HG02798 (cell line): ENCODE measurements around the gene RAB36.

Source experiments
- ATAC-seq: cut with Tn5 transposase; IDR thresholded peaks from one replicate; pipeline ENCODE4 v1.9.1; 2021; ENCODE audit warnings: mild to moderate bottlenecking; ENCODE audit not compliant: unreplicated experiment, poor library complexity

RAB36 gene

DNA sequence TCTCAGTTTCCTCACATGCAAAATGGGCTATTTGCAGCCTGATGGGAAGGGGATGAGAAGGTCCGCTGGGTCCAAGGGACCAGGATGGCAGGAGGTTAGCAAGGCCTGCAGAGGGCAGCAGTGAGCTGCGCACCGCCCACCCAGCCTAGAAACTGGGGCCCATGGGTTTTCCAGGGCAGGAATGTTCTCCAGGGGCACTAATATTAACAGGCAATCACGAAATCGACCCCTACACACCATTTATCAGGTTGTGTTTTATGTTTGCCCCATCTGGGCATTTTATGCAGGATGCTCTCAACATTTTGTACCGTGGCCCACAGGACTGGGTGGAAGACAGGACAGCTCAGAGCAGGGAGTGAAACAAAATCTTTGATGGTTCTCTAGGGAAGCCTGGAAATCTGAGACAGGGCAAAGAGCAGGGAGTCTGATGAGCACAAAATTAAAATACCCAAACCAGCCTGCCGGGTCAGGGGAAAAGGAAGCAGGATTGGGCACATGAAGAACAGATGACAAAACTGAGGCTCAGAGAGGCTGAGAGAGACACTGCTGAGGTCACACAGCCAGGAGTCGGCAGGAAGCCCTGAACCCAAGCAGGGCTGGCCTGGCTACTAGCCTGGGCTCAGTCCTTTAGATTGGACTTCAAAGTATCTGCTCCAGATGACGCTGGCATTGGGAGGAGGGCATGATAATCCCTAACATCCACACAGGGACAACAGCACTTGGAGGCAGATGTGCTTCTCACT lies 33.4 kb downstream of the RAB36 start:
- no peak for ATAC-seq

DNA sequence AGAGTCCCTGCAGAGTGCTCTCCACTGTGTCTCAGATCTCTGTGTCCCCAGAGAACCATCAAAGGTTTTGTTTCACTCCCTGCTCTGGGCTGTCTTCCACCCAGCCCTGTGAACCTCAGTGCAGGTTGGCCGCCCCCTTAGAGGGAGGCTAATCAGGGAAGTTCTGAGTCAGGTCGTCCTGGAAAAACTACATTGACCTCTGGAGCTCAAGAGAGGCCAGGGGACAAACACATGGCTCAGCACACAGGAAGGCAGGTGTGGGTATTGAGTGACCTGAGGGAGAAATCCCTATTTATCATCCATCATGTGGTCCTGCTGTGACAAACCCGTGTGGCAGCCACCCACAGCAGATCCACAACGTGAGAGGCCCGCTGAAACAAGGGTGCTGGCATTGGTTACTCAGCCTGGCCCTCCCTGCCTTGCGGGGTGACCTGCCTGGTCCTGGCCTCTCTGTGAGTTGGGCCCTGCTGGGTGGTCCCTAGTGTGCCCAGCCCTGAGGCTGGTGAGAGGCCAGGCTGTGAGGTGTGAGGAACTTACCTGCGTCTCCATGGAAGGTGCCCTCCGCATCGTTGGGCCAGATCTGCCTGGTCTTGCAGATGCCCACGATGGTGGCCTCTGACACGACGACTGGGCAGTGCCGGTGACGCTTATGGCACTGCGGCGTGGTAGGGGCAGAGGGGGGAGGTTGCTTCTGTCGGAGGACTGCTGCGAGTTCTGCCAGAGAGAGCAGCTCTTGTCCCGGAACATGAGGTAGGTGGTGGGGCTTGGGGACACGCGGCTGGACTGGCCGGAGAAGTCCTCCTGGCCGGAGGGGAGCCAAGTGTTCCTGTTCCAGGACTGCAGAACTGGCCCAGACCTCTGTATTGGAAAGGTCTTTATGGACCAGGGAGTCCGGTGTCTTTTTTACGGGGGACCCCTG lies 34.4 kb downstream of the RAB36 start:
- no peak for ATAC-seq

DNA sequence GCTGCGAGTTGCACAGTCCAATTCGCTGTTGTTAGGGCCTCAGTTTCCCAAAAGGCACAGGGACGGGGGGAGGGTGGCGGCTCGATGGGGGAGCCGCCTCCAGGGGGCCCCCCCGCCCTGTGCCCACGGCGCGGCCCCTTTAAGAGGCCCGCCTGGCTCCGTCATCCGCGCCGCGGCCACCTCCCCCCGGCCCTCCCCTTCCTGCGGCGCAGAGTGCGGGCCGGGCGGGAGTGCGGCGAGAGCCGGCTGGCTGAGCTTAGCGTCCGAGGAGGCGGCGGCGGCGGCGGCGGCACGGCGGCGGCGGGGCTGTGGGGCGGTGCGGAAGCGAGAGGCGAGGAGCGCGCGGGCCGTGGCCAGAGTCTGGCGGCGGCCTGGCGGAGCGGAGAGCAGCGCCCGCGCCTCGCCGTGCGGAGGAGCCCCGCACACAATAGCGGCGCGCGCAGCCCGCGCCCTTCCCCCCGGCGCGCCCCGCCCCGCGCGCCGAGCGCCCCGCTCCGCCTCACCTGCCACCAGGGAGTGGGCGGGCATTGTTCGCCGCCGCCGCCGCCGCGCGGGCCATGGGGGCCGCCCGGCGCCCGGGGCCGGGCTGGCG lies 35.1 kb downstream of the RAB36 start, which contains the start of gene BCR:
Gene BCR, plus strand, starts transcription at position 209 of the 592 bp plus-strand sequence. CDS start 452 bp downstream, outside the sequence.
- peak; percentile 59 for ATAC-seq

GRCh38 chr22:23180893-23181720 lies 35.8 kb downstream of the RAB36 start:
- ATAC-seq = peak; percentile 1

- ATAC-seq = no peak
Measured at GRCh38 chr22:23181721-23182308, 36.5 kb downstream of the RAB36 start.

GRCh38 chr22:23182309-23183060 lies 37.2 kb downstream of the RAB36 start:
- ATAC-seq = no peak

DNA sequence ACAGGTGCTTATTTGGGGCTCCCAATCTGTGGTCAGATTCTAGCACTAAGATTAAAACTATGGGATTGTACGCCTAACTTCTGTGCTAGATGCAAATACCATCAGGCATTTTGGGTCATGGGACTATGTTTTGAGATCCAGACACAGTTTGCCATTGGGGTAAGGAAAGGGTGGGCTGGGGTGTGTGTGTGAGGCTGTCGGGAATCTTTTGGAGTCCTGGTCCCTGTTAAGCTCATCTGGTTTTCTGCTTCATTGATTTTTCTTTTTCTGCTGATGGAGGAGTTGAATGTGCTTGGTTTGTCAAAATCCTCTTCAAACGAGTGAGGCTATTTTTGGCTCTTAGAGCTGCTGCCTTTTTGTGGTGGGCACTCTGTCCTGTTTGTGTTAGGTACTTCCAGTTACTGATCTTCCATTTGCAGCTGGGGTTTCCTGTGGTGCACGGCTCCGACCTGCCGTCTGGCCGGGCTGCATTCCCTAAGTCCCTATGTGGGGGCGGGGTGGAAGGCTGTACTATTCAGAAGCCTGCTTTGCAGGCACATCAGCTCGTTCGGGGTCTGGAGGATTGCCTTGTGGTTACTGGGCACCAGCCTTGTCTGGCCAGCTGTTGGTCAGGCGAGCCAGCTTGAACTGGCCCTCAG lies 37.9 kb downstream of the RAB36 start:
- no peak for ATAC-seq

- no peak for ATAC-seq
Measured at GRCh38 chr22:23184100-23184763, 39.0 kb downstream of the RAB36 start.

GRCh38 chr22:23184764-23185113 lies 39.5 kb downstream of the RAB36 start:
- ATAC-seq = no peak

DNA sequence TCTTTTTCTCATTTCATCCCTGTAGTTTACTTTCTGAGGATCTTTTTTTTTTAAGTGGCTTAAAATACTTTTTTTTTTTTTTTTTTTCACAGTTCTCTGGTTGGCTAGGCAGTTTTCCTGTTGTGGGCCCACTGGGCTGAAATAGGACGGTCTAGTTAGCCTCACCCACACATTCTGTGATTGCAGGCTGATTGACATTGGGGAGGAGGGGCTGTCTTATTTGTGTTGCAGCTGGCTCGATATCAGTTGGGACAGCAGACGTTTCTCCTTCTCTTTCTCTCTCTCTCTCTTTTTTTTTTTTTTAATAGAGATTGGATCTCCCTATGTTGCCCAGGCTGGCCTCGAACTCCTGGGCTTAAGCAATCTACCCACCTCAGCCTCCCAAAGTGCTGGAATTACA lies 41.9 kb downstream of the RAB36 start:
- no peak for ATAC-seq

DNA sequence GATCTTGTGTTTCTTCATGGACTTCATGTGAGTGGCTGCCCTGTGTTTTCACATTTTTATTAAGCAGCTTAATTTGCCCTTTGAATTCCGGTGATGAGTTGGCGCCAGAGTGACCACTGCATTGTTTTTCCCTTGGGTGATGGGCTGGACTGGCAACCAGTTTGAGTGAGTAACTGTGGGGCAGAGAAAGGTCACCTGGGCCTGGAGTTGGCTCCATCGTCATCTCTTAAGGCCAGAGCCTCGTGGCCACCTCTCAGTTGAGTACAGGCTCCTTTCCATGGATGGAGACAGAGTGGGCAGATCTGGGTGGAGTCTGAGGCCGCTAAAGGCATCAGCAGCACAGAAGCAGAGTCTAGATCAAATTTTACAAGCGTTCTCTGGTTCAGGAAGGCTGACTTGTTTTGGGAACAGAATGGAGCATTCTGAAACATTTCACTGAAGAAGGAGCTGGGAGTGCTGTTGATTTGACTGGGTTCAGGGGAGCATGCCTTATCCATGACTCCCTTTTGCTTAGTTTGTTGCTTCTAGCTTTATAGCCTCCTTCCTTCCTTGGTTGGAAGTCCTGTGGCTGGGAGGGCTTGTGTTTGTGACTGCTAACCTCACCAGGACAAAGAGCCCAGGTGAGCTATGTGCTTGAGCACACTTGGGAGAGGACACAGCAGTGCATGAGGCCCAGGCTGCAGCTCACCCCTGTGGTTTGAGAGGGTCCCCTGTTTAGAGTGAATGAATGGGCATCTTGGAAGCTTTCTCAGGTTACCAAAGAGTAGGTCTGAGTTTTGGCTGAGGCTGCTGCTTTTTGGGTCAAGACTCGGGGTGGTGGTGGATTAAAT lies 42.8 kb downstream of the RAB36 start:
- ATAC-seq = no peak

GRCh38 chr22:23190526-23190925 lies 45.2 kb downstream of the RAB36 start:
- no peak for ATAC-seq

GRCh38 chr22:23192133-23192532 lies 46.9 kb downstream of the RAB36 start:
- ATAC-seq = no peak

DNA sequence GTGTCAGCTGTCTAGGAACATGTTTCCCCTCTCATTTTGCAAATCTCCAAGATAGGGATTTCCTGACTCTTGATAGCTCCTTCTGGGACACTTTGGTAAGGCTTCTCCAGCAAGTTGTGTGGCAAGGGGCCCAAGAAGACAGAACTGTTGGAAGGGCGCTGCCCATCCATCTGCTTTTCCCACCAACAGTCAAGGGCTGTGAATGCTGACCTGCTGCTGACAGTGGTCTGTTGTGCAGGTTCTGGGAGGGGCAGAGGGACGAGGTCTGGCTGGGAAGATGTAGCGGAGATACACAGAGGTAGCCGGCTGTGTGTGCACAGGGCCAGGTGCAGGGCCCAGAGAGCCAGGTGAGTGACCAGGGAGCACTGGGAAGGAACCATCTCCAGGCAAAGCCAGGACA lies 47.3 kb downstream of the RAB36 start:
- ATAC-seq = no peak

DNA sequence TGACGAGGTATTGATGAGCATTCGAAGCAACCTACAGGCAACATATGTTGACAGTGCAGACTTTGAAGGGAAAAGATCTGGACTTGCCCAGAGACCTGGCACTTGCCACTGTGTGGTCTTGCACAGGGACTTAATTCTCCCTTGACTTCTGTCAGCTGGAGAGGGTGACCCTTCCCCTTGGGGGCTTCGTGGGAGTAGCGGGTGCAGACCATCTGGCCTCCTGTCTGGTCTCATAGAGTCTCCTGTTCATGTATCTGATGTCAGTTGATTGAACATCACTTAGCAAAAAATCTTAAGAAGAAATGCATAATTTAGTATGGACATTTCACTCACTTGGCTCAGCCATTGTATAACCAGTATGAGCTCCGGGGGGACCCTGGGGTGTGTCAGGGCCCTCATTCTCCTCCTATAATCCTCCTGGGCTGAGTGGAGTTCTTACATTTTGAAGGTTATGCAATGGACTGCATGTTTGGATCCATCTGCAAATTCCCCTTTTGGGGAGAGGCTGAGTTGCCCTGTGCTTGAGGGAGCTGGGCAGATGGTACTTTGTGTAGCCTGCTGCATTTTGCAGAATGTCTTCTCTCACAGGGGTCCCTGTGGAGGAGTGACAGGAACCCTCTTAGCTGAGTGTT lies 48.0 kb downstream of the RAB36 start:
- no peak for ATAC-seq

DNA sequence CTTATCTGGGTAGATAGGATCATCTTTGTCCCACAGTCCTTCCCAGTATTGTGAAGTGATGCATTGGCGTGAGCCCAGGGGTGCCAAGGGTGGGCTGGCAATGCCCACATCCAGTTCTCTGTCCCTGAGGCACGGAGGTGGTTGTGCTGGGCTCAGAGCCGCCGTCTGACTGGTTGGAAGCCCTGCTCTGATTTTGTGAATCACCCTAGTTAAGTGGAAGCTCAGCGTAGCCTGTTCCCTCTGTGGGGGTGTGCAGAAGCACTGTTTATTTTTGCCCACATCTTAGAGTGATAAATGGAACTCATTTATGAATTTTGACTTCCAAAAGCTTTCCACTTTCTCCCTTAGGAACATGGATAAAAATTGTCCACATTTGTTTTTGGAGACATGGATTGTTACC lies 48.6 kb downstream of the RAB36 start:
- no peak for ATAC-seq

DNA sequence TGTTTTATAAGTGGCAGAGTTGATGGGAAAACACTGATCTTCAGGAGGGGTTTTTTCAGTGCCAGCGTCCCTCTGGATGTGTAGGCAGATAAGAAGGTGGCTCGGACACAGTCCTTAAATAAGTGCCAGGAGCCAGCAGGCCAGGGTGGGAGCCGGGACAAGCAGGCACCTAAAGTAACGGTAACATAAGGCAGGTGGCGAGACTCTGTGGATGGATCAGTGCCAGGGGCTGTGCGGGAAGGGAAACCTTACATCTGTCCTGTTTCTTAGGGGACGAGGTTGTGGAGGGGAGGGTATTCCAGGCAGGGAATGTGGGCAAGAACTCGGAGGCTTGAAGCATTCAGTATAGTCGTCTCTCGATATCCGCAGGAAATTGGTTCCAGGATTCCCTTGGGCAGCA lies 50.9 kb downstream of the RAB36 start:
- no peak for ATAC-seq
